ENCODE measurements around the gene MYL3.

- TF ChIP-seq POLR2A (IDR thresholded peaks at IDR 0.05) (no peak), POLR2AphosphoS5 (IDR thresholded peaks at IDR 0.05) (no peak), CTCF (IDR thresholded peaks at IDR 0.05) (peak in 1 of 6 experiments; percentile 20), EP300 (IDR thresholded peaks at IDR 0.05) (no peak)
These were observed 44.7 kb upstream of the MYL3 start for GRCh38 chr3:46907960-46908293.
